Stomach (tissue), 9 donors: ENCODE measurements around the gene SYT7. TPM values are rescaled to one million over a fixed set of nuclear protein-coding genes. Genes with fewer than 3 reads are reported as not detected.

Experiments used
- DNase-seq, 2 donors: peaks; one replicate each; pipeline versions ENCODE4 v3.0.0 to v3.0.0-alpha.2; 2013 to 2019
- H3K27ac ChIP-seq, 5 donors: fragments of 200-600 bp in 4 of 5; sonication (generic) in 4 of 5; one replicate each; pipeline ENCODE4 v1.5.1; 2013 to 2019; ENCODE audit warnings: mild to moderate bottlenecking in 1 of 5, moderate library complexity in 1 of 5
- H3K27me3 ChIP-seq, 3 donors: fragments of 200-600 bp; sonication (generic); one replicate each; pipeline ENCODE4 v1.5.1; 2017 to 2019; ENCODE audit warnings: mixed run types in 1 of 3
- H3K36me3 ChIP-seq, 4 donors: fragments of 200-600 bp; sonication (generic); 1 replicate in 3 of 4; 2 replicates in 1 of 4; pipeline ENCODE4 v1.5.1; 2016 to 2019
- H3K4me1 ChIP-seq, 4 donors: fragments of 200-600 bp; sonication (generic); one replicate each; pipeline ENCODE4 v1.5.1; 2016 to 2019
- H3K4me3 ChIP-seq, 4 donors: fragments of 200-600 bp; sonication (generic) in 3 of 4; one replicate each; pipeline ENCODE4 v1.5.1; 2016 to 2019; ENCODE audit warnings: mild to moderate bottlenecking in 1 of 4
- H3K9me3 ChIP-seq, 4 donors: fragments of 200-600 bp; sonication (generic); one replicate each; pipeline ENCODE4 v1.5.1; 2016 to 2019
- CTCF ChIP-seq, 7 experiments: fragments of 450-650 bp in 4 of 7; fragments of 200-600 bp in 3 of 7; sonication (generic) in 3 of 7; IDR thresholded peaks; one replicate each; pipeline ENCODE4 v1.5.1; 2016 to 2019; ENCODE audit warnings: antibody characterized with exemption in 7 of 7, control low read depth in 2 of 7, mild to moderate bottlenecking in 1 of 7
- EP300 ChIP-seq: sonication (generic); formaldehyde crosslinking; IDR thresholded peaks from one replicate; pipeline ENCODE4 v1.6.1; 2017; ENCODE audit warnings: antibody characterized with exemption
- POLR2A ChIP-seq, 4 donors: fragments of 450-650 bp; IDR thresholded peaks; one replicate each; pipeline ENCODE4 v1.6.1; 2016; ENCODE audit warnings: antibody characterized with exemption in 4 of 4, control low read depth in 2 of 4, mild to moderate bottlenecking in 1 of 4, moderate library complexity in 1 of 4
- POLR2AphosphoS5 ChIP-seq, 3 donors: sonication (generic); formaldehyde crosslinking; IDR thresholded peaks; one replicate each; pipeline ENCODE4 v1.6.1; 2016; ENCODE audit warnings: antibody characterized with exemption in 3 of 3
- WGBS, 5 donors: extraction: QIAGEN DNeasy Blood & Tissue Kit in 3 of 5; methylation state at CpG; one replicate each; pipeline versions ENCODE4 v1.1.5 to v1.1.7; 2013 to 2018; 5-methylcytosine and 5-hydroxymethylcytosine counted together
- intact Hi-C: fragments of 100-400 bp; cut with DNase I; formaldehyde crosslinking; loops from one replicate; pipeline ENCODE4 v1.15.1; 2023; ENCODE audit warnings: low total_unique reads
- polyA plus RNA-seq, 3 donors: library from polyadenylated mRNA; stranded (reverse); fragments of 200-250 nt; gene quantifications; one replicate each; pipeline ENCODE4 v1.2.3, GENCODE V29; 2013
- total RNA-seq, 5 donors: library from RNA; depleted of rRNA; stranded (reverse); fragments of >200 nt; gene quantifications; one replicate each; pipeline versions ENCODE4 v1.1.0 to v1.2.3, GENCODE V29; 2014 to 2016
- donor health status: healthy with polysubstance abuse.
- donor health status: Bipolar disorder and iron deficiency.
- donor health status: healthy.

Gene SYT7
- total and polyA plus RNA-seq, 8 donors = 0.92 to 8.4 (median 1.4) TPM; not detected in 1

- no peak for DNase-seq
- Histone ChIP-seq H3K4me3 (no peak overlapping the region), H3K27ac (no peak overlapping the region), H3K36me3 (no peaks in the 10 kb centered on the region), H3K9me3 (no peaks in the 10 kb centered on the region), H3K4me1 (peaks cover 5 to 11% (median 9%) of the 10 kb centered on the region in 4 donors), H3K27me3 (peaks cover 0 to 70% (median 15%) of the 10 kb centered on the region in 3 donors)
- TF ChIP-seq EP300 (no peak), POLR2AphosphoS5 (IDR thresholded peaks at IDR 0.05) (no peak), CTCF (IDR thresholded peaks at IDR 0.05) (no peak), POLR2A (IDR thresholded peaks at IDR 0.05) (no peak)
- WGBS, 5 donors = 48 to 74% (median 69%) methylated on average over 2 to 3 of the region's 3 CpGs
- intact Hi-C loops = no loop called here
Measured at GRCh38 chr11:61571869-61572268, 9.0 kb downstream of the SYT7 start.

DNA sequence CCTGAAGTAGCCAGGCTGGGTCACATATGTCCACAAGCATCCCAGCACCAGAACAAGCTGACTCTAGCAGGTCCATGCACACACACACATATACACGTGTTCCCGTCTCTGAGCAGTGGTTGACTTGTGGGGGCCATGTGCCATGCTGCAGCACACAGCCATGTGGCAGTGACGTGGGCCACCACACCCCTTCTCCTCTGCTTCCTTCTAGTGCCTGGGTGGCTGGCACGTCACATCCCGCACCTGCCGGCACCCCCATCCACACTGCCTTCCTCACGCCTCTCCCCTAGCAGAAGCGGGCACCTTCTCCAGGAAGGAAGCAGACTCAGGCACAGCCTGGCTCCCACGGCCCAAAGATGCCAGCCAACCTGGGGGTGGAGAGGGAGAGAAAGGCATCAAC lies 9.5 kb downstream of the SYT7 start:
- H3K4me3 ChIP-seq = no peak overlapping the region
- peaks cover 5 to 11% (median 9%) of the 10 kb centered on the region in 4 donors for H3K4me1 ChIP-seq
- TF ChIP-seq POLR2A (IDR thresholded peaks at IDR 0.05) (no peak), EP300 (no peak), POLR2AphosphoS5 (IDR thresholded peaks at IDR 0.05) (no peak), CTCF (IDR thresholded peaks at IDR 0.05) (no peak)
- H3K27ac ChIP-seq = no peak overlapping the region
- WGBS, 5 donors = 75 to 91% (median 83%) methylated on average over 8 to 9 of the region's 9 CpGs
- no peaks in the 10 kb centered on the region for H3K9me3 ChIP-seq
- DNase-seq = no peak
- H3K27me3 ChIP-seq = peaks cover 0 to 75% (median 15%) of the 10 kb centered on the region in 3 donors
- H3K36me3 ChIP-seq = no peaks in the 10 kb centered on the region
- intact Hi-C loops = no loop called here

- intact Hi-C loops = no loop called here
- no peak for TF ChIP-seq POLR2A (IDR thresholded peaks at IDR 0.05)
- TF ChIP-seq POLR2AphosphoS5 (IDR thresholded peaks at IDR 0.05) = no peak
- TF ChIP-seq CTCF (IDR thresholded peaks at IDR 0.05) = no peak
- TF ChIP-seq EP300 = no peak
- H3K27ac ChIP-seq = no peak overlapping the region
- H3K4me3 ChIP-seq = no peak overlapping the region
- no peaks in the 10 kb centered on the region for H3K36me3 ChIP-seq
- WGBS, 5 donors = 45 to 70% (median 64%) methylated on average over 9 to 10 of the region's 10 CpGs
- no peak for DNase-seq
- H3K9me3 ChIP-seq = no peaks in the 10 kb centered on the region
- peaks cover 0 to 84% (median 15%) of the 10 kb centered on the region in 3 donors for H3K27me3 ChIP-seq
- H3K4me1 ChIP-seq = peaks cover 5 to 10% (median 8%) of the 10 kb centered on the region in 4 donors
Measured at GRCh38 chr11:61569701-61570100, 11.2 kb downstream of the SYT7 start.

DNA sequence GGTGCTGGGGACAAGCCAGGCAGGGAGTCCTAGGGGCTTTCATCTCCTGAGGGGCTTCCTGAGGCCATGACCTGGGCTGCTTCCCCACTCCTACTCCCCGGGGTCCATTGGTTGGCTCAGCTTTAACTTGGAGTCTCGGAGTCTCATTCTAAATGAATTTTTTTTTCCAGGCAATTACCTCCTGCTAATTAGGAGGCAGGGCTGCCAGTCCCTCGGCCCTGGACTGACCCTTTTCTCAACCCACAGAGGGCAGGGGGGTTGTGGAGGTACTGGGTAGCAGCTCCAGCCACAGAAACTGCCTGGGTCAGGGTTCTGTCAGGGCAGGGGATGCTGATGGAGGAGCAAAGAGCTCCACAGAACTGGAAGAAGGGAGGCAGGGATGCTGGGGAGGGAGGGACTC lies 11.9 kb downstream of the SYT7 start:
- no peak for TF ChIP-seq POLR2AphosphoS5 (IDR thresholded peaks at IDR 0.05)
- no peak for TF ChIP-seq CTCF (IDR thresholded peaks at IDR 0.05)
- TF ChIP-seq POLR2A (IDR thresholded peaks at IDR 0.05) = no peak
- no peak for TF ChIP-seq EP300
- 41 to 59% (median 47%) methylated on average over 3 of the region's 3 CpGs for WGBS, 5 donors

More for the DNA sequence above, 11.9 kb downstream of the SYT7 start:
- Histone ChIP-seq H3K27ac (no peak overlapping the region), H3K9me3 (no peaks in the 10 kb centered on the region), H3K27me3 (peaks cover 0 to 87% (median 15%) of the 10 kb centered on the region in 3 donors), H3K4me1 (peaks cover 5 to 10% (median 8%) of the 10 kb centered on the region in 4 donors), H3K36me3 (no peaks in the 10 kb centered on the region), H3K4me3 (no peak overlapping the region)
- intact Hi-C loops = no loop called here
- DNase-seq = no peak
